GM10847 (cell line): Measurements from ENCODE around the gene API5.
A peak's percentile ranks its signal among the peaks of the same experiment; 100 is the strongest.

Experiments used
- POLR2A ChIP-seq: IDR thresholded peaks from 2 replicates; pipeline ENCODE4 v1.6.1; 2011; ENCODE audit not compliant: insufficient read length; ENCODE audit errors: extremely low read depth

The API5 gene

GRCh38 chr11:43356336-43356735, 44.5 kb downstream of the API5 start:
- no peak for TF ChIP-seq POLR2A

GRCh38 chr11:43358279-43358800, 46.5 kb downstream of the API5 start:
- no peak for TF ChIP-seq POLR2A

DNA sequence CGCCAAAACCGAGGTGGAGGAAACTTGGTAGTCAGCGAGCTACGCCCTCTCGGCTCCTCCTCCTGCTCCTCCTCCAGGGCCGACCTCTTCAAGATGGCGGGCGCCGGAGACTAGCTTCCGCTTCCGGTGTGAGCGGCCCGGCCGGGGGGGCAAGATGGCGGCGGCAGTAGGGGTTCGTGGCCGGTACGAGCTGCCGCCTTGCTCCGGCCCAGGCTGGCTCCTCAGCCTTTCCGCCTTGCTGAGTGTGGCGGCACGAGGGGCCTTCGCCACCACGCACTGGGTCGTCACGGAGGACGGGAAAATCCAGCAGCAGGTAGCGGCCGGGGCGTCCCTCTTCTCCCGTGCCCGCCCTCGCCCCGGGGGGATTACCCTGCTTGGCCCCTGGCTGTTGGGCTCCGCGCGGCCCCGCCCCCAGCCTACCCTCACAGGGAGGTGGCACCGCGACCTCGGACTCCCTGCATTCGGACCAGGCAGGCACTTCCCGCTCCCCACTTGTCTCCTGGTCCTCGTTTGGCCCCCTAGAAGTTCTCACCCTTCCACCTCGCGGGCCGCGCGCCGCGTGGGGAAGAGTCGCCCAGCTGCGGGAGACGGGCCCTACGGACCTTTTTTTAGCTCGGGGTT, 47.1 kb downstream of the API5 start, which contains the start of gene TTC17:
TSS of gene TTC17 (plus strand) at position 120 of the 621 bp plus-strand sequence. CDS start at position 155, 35 bp downstream.
- peak; percentile 94 for TF ChIP-seq POLR2A

DNA sequence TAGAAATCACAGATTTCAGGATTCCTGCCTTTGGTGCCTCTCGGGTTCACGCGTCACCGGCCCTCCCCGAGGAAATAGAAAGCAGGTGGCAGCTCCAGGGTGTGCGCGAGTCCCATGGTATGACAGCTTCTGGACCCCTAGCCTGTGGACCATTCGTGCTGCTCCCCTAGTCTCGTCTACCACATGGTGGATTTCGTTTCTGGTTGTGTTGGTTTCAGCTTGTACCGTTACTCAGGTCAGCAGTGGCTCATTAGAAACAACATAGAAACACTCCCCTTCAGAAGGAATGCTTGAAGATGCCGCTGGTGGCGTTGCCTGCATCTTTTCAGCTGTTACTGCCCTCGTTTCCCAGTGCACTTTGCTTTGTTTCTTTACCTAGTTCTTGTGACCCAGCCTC, 47.6 kb downstream of the API5 start:
- TF ChIP-seq POLR2A, result no peak

DNA sequence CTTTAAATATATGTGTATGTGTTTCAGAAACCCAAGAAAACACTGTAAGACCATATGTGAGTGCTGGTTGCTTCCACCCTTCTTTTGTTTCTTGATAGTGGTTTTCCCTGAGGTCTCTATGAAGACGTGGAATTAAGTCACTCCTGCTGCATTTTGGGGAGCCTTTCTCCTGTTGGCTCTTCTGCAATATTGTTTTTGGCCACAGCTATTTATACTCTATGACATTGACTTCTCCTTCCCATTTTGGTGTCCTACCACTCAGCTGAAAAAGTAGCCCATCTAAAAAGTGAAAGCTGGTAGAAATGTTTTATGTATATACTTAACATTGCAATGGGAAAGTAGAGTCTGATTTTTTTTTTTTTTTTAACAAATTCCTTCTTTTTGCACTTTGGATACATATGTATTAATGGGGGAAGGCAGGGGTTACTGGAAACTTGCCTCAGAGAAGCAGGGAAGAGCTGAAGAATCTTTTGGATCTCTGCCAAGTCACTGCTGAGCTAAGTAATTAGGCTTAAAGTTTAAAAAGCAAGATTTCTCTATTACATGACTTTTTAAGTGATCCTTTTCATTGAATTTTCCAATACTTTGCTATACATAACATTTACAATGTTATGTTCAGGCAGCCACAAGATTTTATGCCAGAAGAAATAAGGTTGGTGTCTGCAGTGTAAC, 48.7 kb downstream of the API5 start:
- no peak for TF ChIP-seq POLR2A

- TF ChIP-seq POLR2A, result no peak
Observed at GRCh38 chr11:43366677-43367076, 54.9 kb downstream of the API5 start.

GRCh38 chr11:43367382-43368178, 55.8 kb downstream of the API5 start:
- no peak for TF ChIP-seq POLR2A

GRCh38 chr11:43376065-43376464, 64.3 kb downstream of the API5 start:
- no peak for TF ChIP-seq POLR2A

- no peak for TF ChIP-seq POLR2A
Observed at GRCh38 chr11:43376594-43376993, 64.8 kb downstream of the API5 start.

- TF ChIP-seq POLR2A, result no peak
Observed at GRCh38 chr11:43377389-43377788, 65.6 kb downstream of the API5 start.

DNA sequence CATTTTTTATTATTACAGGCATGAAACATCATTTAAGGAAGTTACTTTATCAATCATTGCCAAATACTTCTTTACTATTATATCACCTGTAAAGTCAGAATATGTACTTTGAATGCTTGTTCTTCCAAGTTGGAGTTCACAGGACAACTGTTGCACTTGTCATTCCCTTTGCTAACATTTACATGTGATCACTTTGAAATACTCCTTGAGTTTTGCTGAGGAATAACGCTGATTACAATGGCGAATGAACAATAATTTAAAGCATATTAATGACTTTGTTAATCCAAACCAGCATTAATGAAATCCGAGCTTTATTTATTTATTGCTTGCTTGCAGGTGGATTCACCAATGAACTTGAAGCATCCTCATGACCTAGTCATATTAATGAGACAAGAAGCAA, 67.1 kb downstream of the API5 start:
- no peak for TF ChIP-seq POLR2A

DNA sequence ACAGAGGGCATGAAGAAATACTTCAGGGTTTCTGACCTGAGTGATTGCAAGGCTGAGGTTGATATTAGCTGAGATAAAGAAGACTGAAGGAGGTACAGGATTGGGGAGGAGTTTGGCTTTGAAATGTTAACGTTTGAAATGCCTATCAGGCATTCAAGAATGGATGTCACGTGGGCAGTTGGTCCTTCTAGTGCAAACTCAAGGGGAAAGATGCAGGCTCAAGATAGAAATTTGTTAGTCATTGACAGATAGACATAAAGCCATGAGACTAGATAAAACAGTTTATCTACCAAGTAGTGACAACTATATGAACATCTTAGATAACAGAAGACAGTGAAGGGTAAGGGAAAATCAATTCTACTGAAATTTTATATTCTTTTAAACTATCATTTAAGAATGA, 70.0 kb downstream of the API5 start:
- no peak for TF ChIP-seq POLR2A

DNA sequence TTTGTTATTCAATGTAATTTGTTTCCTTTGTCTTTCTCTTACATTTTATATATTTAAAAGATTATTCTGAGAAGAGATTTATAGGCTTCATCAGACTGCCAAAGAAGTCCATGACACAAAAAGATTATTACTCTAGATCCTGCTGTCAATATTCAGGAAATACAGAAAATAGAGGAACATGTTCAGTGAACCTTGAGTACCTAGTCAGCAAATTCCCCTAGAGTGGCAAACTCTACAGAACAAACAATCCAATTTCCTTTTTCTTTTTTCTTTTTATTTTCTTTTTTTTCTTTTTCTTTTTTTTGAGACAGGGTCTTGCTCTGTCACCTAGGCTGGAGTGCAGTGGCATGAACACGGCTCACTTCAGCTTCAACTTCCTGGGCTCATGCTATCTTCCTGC, 70.8 kb downstream of the API5 start:
- no peak for TF ChIP-seq POLR2A

- no peak for TF ChIP-seq POLR2A
Observed at GRCh38 chr11:43384393-43384792, 72.6 kb downstream of the API5 start.

DNA sequence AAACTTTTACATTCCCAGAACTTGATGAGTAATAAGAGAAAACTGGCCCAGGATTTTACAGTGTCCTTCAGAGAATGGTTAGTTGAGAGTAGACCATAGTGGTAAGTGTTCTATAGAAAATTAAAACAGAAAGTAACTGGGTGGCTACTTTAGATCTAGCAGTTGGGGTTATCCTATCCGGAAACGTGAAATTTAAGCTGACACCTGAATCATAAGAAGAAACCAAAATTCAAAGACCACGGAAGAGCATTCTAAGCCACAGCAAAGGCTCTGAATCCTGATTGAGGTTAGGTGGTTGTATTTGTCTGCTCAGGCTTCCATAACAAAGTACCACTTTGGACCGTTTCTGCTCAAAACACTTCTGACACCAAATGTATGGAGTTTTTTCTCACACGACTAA, 80.9 kb downstream of the API5 start:
- no peak for TF ChIP-seq POLR2A
